Breast epithelium (tissue), 3 donors: ENCODE data around the gene HSPG2.

Experiments
- CTCF ChIP-seq, 3 donors: fragments of 450-650 bp; IDR thresholded peaks; one replicate each; pipeline ENCODE4 v1.5.1; 2016 to 2017; ENCODE audit warnings: antibody characterized with exemption in 3 of 3, mild to moderate bottlenecking in 3 of 3, moderate library complexity in 3 of 3
- POLR2A ChIP-seq: fragments of 450-650 bp; IDR thresholded peaks from one replicate; pipeline ENCODE4 v1.6.1; 2016; ENCODE audit warnings: antibody characterized with exemption, mild to moderate bottlenecking, moderate library complexity
- POLR2AphosphoS5 ChIP-seq, 3 donors: sonication (generic); formaldehyde crosslinking; IDR thresholded peaks; one replicate each; pipeline ENCODE4 v1.6.1; 2017; ENCODE audit warnings: antibody characterized with exemption in 3 of 3

GRCh38 chr1:21855257-21856096 lies 81.6 kb downstream of the HSPG2 start:
- TF ChIP-seq POLR2A (no peak), CTCF (IDR thresholded peaks at IDR 0.05) (no peak), POLR2AphosphoS5 (IDR thresholded peaks at IDR 0.05) (no peak)
